GM12801 (cell line): Measurements from ENCODE around the gene CCDC3.

Experiments
- TF ChIP-seq, protein P1 (sequence below): IDR thresholded peaks from one replicate; pipeline ENCODE4 v1.5.1; 2011; ENCODE audit warnings: control low read depth; ENCODE audit not compliant: insufficient read length; ENCODE audit errors: extremely low read depth

CCDC3 gene

GRCh38 chr10:12922117-12922900 is 79.2 kb downstream of the CCDC3 start:
- TF ChIP-seq, protein P1, sequence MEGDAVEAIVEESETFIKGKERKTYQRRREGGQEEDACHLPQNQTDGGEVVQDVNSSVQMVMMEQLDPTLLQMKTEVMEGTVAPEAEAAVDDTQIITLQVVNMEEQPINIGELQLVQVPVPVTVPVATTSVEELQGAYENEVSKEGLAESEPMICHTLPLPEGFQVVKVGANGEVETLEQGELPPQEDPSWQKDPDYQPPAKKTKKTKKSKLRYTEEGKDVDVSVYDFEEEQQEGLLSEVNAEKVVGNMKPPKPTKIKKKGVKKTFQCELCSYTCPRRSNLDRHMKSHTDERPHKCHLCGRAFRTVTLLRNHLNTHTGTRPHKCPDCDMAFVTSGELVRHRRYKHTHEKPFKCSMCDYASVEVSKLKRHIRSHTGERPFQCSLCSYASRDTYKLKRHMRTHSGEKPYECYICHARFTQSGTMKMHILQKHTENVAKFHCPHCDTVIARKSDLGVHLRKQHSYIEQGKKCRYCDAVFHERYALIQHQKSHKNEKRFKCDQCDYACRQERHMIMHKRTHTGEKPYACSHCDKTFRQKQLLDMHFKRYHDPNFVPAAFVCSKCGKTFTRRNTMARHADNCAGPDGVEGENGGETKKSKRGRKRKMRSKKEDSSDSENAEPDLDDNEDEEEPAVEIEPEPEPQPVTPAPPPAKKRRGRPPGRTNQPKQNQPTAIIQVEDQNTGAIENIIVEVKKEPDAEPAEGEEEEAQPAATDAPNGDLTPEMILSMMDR: no peak

DNA sequence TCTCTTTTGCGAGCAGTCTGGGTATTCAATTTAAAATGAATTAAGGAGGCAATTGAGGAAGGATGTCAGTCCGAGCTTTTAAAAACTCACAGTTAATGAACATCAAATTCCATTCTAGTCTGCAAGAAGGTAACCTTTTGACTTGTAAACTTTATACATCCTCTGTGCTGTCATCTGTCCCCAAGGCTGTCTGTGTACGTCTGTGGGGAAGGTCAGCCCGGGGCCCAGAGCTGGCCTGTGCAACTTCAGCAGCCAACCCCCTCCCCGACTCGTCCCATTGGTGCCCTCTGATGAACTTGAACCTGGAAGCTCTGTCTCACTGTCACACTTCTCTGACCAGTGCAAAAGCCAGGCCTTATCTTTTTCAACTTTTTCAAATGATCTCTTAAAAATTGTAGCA is 80.3 kb downstream of the CCDC3 start:
- TF ChIP-seq, protein P1: no peak

- TF ChIP-seq, protein P1: no peak
These were observed 81.9 kb downstream of the CCDC3 start for GRCh38 chr10:12919574-12919973.

- TF ChIP-seq, protein P1: no peak
These were observed 84.9 kb downstream of the CCDC3 start for GRCh38 chr10:12916587-12916986.

GRCh38 chr10:12915637-12916168 is 85.8 kb downstream of the CCDC3 start:
- TF ChIP-seq, protein P1: no peak

GRCh38 chr10:12914111-12914510 is 87.4 kb downstream of the CCDC3 start:
- TF ChIP-seq, protein P1: no peak

GRCh38 chr10:12911795-12912194 is 89.7 kb downstream of the CCDC3 start:
- TF ChIP-seq, protein P1: no peak
